A549 (cell line): ENCODE results near the gene GAA. TPM values are rescaled to one million over a fixed set of nuclear protein-coding genes. Genes with fewer than 3 reads are reported as not detected.

ENCODE experiments used
- ATAC-seq, 2 experiments: fragments of 200-7000 bp in 1 of 2; fragments of >200 bp in 1 of 2; cut with Nextera tagmentation in 1 of 2; cut with Tn5 transposase in 1 of 2; 3 replicates each; pipeline versions ENCODE4 v1.8.0 to v1.9.1; 2018 to 2020; ENCODE audit warnings: mild to moderate bottlenecking in 1 of 2, moderate library complexity in 1 of 2
- CTCF ChIA-PET: fragments of 300-600 bp; sonication (Branson Sonifier 250); formaldehyde crosslinking; extraction: SDS; loops from one replicate; lab custom pipeline; 2021; ENCODE audit warnings: antibody characterized with exemption, inconsistent platforms; lab: Yijun Ruan, JAX
- POLR2A ChIA-PET: fragments of 350-600 bp; formaldehyde crosslinking; extraction: SDS; loops from one replicate; lab custom pipeline; 2021; ENCODE audit warnings: antibody characterized with exemption, inconsistent platforms; lab: Yijun Ruan, JAX
- DNase-seq, 2 experiments: peaks; one replicate each; pipeline versions ENCODE4 v3.0.0 to v3.0.0-alpha.2; 2011 to 2016; ENCODE audit warnings: low read depth in 1 of 2, low spot score in 1 of 2
- FAIRE-seq: peaks from 2 replicates; lab custom pipeline; 2011; peaks lifted over from hg19 to GRCh38; lab: Jason Lieb, UNC
- H3K27ac ChIP-seq, 2 experiments: fragments of >200 bp; sonication (Bioruptor Twin); formaldehyde crosslinking; 3 replicates each; pipeline ENCODE4 v1.5.1; 2016 to 2017
- H3K4me1 ChIP-seq: fragments of >200 bp; sonication (Bioruptor Twin); formaldehyde crosslinking; 3 replicates; pipeline ENCODE4 v1.6.1; 2016
- H3K4me2 ChIP-seq: fragments of >200 bp; sonication (Bioruptor Twin); formaldehyde crosslinking; 3 replicates; pipeline ENCODE4 v1.6.1; 2016
- H3K4me3 ChIP-seq: fragments of >200 bp; sonication (Bioruptor Twin); formaldehyde crosslinking; 3 replicates; pipeline ENCODE4 v1.5.1; 2016
- H3K9me3 ChIP-seq: fragments of >200 bp; sonication (Bioruptor Twin); formaldehyde crosslinking; 3 replicates; pipeline ENCODE4 v1.6.1; 2016
- CBX8 ChIP-seq: fragments of 200-600 bp; sonication (generic); IDR thresholded peaks from 2 replicates; pipeline ENCODE4 v1.6.1; 2016
- CEBPB ChIP-seq, 2 experiments: fragments of >200 bp in 1 of 2; sonication (Bioruptor Twin) in 1 of 2; formaldehyde crosslinking in 1 of 2; IDR thresholded peaks; 2 replicates each; pipeline ENCODE4 v1.6.1; 2012 to 2016
- CHD4 ChIP-seq: fragments of 200-600 bp; sonication (generic); IDR thresholded peaks from 2 replicates; pipeline ENCODE4 v1.6.1; 2016; ENCODE audit warnings: antibody characterized with exemption, mild to moderate bottlenecking, borderline replicate concordance
- CTCF ChIP-seq: fragments of >200 bp; sonication (Bioruptor Twin); formaldehyde crosslinking; IDR thresholded peaks from 3 replicates; pipeline ENCODE4 v1.5.1; 2016
- EP300 ChIP-seq, 2 experiments: fragments of >200 bp; sonication (Bioruptor Twin); formaldehyde crosslinking; IDR thresholded peaks; 2 replicates in 1 of 2; 3 replicates in 1 of 2; pipeline ENCODE4 v1.6.1; 2016 to 2017
- FOSL2 ChIP-seq, 2 experiments: fragments of 450-650 bp in 1 of 2; fragments of >200 bp in 1 of 2; sonication (Bioruptor Twin) in 1 of 2; formaldehyde crosslinking; IDR thresholded peaks; 2 replicates each; pipeline versions ENCODE4 v1.5.0 to v1.6.1; 2016 to 2020; ENCODE audit warnings: mild to moderate bottlenecking in 1 of 2, moderate library complexity in 1 of 2
- FOXS1 ChIP-seq: fragments of 250-450 bp; sonication (Bioruptor Pico); IDR thresholded peaks from 2 replicates; pipeline ENCODE4 v1.5.0; 2020; ENCODE audit warnings: mild to moderate bottlenecking, moderate library complexity
- GATA3 ChIP-seq: IDR thresholded peaks from 2 replicates; pipeline ENCODE4 v1.6.1; 2012; ENCODE audit warnings: borderline replicate concordance
- JUNB ChIP-seq: fragments of >200 bp; sonication (Bioruptor Twin); formaldehyde crosslinking; IDR thresholded peaks from 2 replicates; pipeline ENCODE4 v1.6.1; 2016
- MAFK ChIP-seq: fragments of 450-650 bp; IDR thresholded peaks from 2 replicates; pipeline ENCODE4 v1.6.1; 2014; ENCODE audit not compliant: partially characterized antibody
- MAZ ChIP-seq: fragments of 150-350 bp; IDR thresholded peaks from 2 replicates; pipeline ENCODE4 v1.6.1; 2014; ENCODE audit warnings: antibody characterized with exemption, low read depth, low read length, borderline replicate concordance
- MYC ChIP-seq: IDR thresholded peaks from 2 replicates; pipeline ENCODE4 v1.6.1; 2012; ENCODE audit warnings: mild to moderate bottlenecking, inconsistent platforms, low read length, improper control_type of control experiment, borderline replicate concordance
- NFE2L2 ChIP-seq: fragments of 150-350 bp; conservative IDR thresholded peaks from 2 replicates; pipeline ENCODE4 v1.6.1; 2014; ENCODE audit warnings: low read length
- NR3C1 ChIP-seq: fragments of >200 bp; sonication (Bioruptor Twin); formaldehyde crosslinking; IDR thresholded peaks from 3 replicates; pipeline ENCODE4 v1.6.1; 2017
- PHF8 ChIP-seq: fragments of 200-600 bp; sonication (generic); IDR thresholded peaks from 2 replicates; pipeline ENCODE4 v1.6.1; 2016; ENCODE audit warnings: low read depth, mild to moderate bottlenecking, antibody characterized with exemption, moderate library complexity, borderline replicate concordance
- POLR2A ChIP-seq: IDR thresholded peaks from 2 replicates; pipeline ENCODE4 v1.6.1; 2012; ENCODE audit warnings: mild to moderate bottlenecking, low read length
- POLR2AphosphoS2 ChIP-seq: conservative IDR thresholded peaks from 2 replicates; pipeline ENCODE4 v1.6.1; 2012; ENCODE audit warnings: low read length, improper control_type of control experiment, inconsistent platforms
- RAD21 ChIP-seq, 2 experiments: fragments of >200 bp in 1 of 2; sonication (Bioruptor Twin) in 1 of 2; formaldehyde crosslinking in 1 of 2; IDR thresholded peaks in 1 of 2; conservative IDR thresholded peaks in 1 of 2; 2 replicates in 1 of 2; 3 replicates in 1 of 2; pipeline ENCODE4 v1.6.1; 2012 to 2018; ENCODE audit warnings: inconsistent platforms in 1 of 2
- RFX5 ChIP-seq: fragments of 450-650 bp; IDR thresholded peaks from 2 replicates; pipeline ENCODE4 v1.7.1; 2014; ENCODE audit warnings: antibody characterized with exemption, mild to moderate bottlenecking, moderate library complexity
- TP53 ChIP-seq: fragments of 250-450 bp; sonication (Bioruptor Pico); IDR thresholded peaks from 2 replicates; pipeline ENCODE4 v1.5.0; 2021; ENCODE audit warnings: mild to moderate bottlenecking, moderate library complexity
- ZC3H11A ChIP-seq: fragments of 450-650 bp; IDR thresholded peaks from 2 replicates; pipeline ENCODE4 v1.6.1; 2014; ENCODE audit warnings: antibody characterized with exemption, mild to moderate bottlenecking
- ZNF302 ChIP-seq: fragments of 250-450 bp; sonication (Bioruptor Pico); IDR thresholded peaks from 2 replicates; pipeline ENCODE4 v1.9.0; 2021; ENCODE audit warnings: inconsistent platforms, mild to moderate bottlenecking, moderate library complexity
- ZSCAN20 ChIP-seq: fragments of 250-450 bp; sonication (Bioruptor Pico); IDR thresholded peaks from 2 replicates; pipeline ENCODE4 v1.8.0; 2022; ENCODE audit warnings: mild to moderate bottlenecking, moderate library complexity
- WGBS: methylation state at CpG from one replicate; pipeline ENCODE4 v1.1.6; 2017; ENCODE audit errors: missing lambda C conversion rate; 5-methylcytosine and 5-hydroxymethylcytosine counted together
- polyA plus RNA-seq, 4 experiments: library from polyadenylated mRNA; depleted of rRNA in 3 of 4; stranded (reverse); fragments of >200 nt; fragmentation: RNase III in 1 of 4; extraction: RNeasy Plus Mini Kit Qiagen cat#74134 plus additional on column Dnase treatment in 1 of 4; gene quantifications; 2 replicates in 3 of 4; 3 replicates in 1 of 4; pipeline ENCODE4 v1.2.3, GENCODE V29; 2011 to 2017

GAA gene
- polyA plus RNA-seq, 2 of the 4 experiments (the other 2 are of a cell fraction) = 5.7 to 47.4 TPM

GRCh38 chr17:80114758-80115157 is 13.4 kb downstream of the GAA start:
- H3K4me3 ChIP-seq = no peak overlapping the region
- H3K4me2 ChIP-seq = no peak overlapping the region
- ATAC-seq = no peak
- no peaks in the 10 kb centered on the region for H3K9me3 ChIP-seq
- H3K27ac ChIP-seq = no peak overlapping the region
- H3K4me1 ChIP-seq = no peaks in the 10 kb centered on the region
- 85% methylated on average over 7 of the region's 7 CpGs for WGBS
- POLR2A ChIA-PET = interaction anchor here (1.5 kb wide), 1 partner anchor 13 kb away, joined by 6 read pairs; the partner anchor contains the start of gene GAA
- no peak for FAIRE-seq
- CTCF ChIA-PET = interaction anchor here (0.5 to 11.7 kb wide), 6 partner anchors 9 to 27 kb away, joined by 3 to 99 read pairs (median 8); partner anchors contain the start of gene GAA
- TF ChIP-seq JUNB (no peak), ZC3H11A (no peak), EP300 (IDR thresholded peaks at IDR 0.05) (no peak)
- DNase-seq = no peak

- ATAC-seq (no peak), DNase-seq (no peak), FAIRE-seq (no peak)
- Histone ChIP-seq H3K4me3 (no peak overlapping the region), H3K4me1 (no peaks in the 10 kb centered on the region), H3K27ac (no peak overlapping the region), H3K9me3 (no peaks in the 10 kb centered on the region), H3K4me2 (no peak overlapping the region)
- TF ChIP-seq FOSL2 (IDR thresholded peaks at IDR 0.05) (no peak), FOSL2 (CRISPR knock-in tag; IDR thresholded peaks at IDR 0.05) (peak; percentile 25; the same call in 1 of the 2 replicates), PHF8 (no peak), CHD4 (no peak)
- 83% methylated on average over 8 of the region's 8 CpGs for WGBS
- ChIA-PET CTCF (interaction anchor here (0.5 to 11.7 kb wide), 7 partner anchors 9 to 107 kb away, joined by 3 to 99 read pairs (median 7); partner anchors contain the start of gene GAA), POLR2A (interaction anchor here (1.5 kb wide), 1 partner anchor 13 kb away, joined by 6 read pairs; the partner anchor contains the start of gene GAA)
Measured at GRCh38 chr17:80115159-80115558, 13.8 kb downstream of the GAA start.

DNA sequence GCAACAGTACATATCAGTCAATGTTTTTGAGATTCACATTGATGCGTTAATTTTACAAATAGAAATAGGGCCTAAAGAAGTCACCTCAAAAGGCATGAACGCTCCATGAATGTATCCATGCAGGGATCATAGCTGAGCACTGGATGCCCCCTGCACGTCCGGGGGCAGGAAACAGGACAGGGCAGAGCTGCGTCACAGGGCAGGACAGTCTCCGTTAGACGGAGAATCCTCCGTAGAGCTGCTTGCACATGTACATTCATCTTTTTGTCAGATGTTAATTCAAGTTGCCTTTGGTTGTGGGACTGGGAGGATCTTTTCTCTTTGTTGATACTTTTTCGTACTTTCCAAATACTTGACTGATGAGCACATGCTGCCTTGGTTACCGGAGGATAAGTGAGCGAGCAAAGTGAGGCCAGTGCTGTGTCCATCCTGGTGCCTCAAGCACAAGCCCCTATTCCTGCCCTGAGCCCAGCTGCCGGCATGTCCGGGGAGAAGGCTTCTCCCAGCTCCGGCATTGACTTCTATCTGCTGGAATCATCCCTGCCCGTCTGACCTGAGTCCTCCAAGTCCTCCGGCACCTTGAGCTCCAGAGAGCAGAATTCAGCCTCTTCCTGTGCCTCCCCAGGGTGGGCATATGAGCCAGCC is 15.0 kb downstream of the GAA start:
- ChIA-PET POLR2A (interaction anchor here (1.1 kb wide), 1 partner anchor 15 kb away, joined by 4 read pairs; the partner anchor contains the start of gene GAA), CTCF (interaction anchor here (0.7 to 11.7 kb wide), 5 partner anchors 16 to 108 kb away, joined by 3 to 99 read pairs (median 3); partner anchors contain the start of gene GAA)
- Histone ChIP-seq H3K4me3 (no peak overlapping the region), H3K4me2 (no peak overlapping the region), H3K27ac (no peak overlapping the region), H3K4me1 (no peaks in the 10 kb centered on the region), H3K9me3 (no peaks in the 10 kb centered on the region)
- no peak for TF ChIP-seq POLR2A
- no peak for TF ChIP-seq JUNB
- no peak for TF ChIP-seq ZSCAN20
- TF ChIP-seq NFE2L2 = no peak
- TF ChIP-seq MAFK = no peak
- no peak for TF ChIP-seq TP53 (CRISPR knock-in tag)
- TF ChIP-seq CEBPB (IDR thresholded peaks at IDR 0.05) = no peak
- no peak for TF ChIP-seq POLR2AphosphoS2
- TF ChIP-seq ZNF302 (CRISPR knock-in tag) = no peak
- TF ChIP-seq CTCF = no peak
- no peak for TF ChIP-seq RAD21 (conservative IDR thresholded peaks at IDR 0.05 in 1 of 2, IDR thresholded peaks at IDR 0.05 in 1 of 2)
- no peak for TF ChIP-seq RFX5
- TF ChIP-seq FOXS1 (CRISPR knock-in tag) = no peak
- TF ChIP-seq GATA3 = no peak
- no peak for TF ChIP-seq CHD4
- TF ChIP-seq MYC = no peak
- TF ChIP-seq CBX8 = no peak
- TF ChIP-seq NR3C1 = no peak
- no peak for TF ChIP-seq MAZ
- ATAC-seq (no peak), FAIRE-seq (no peak), DNase-seq (no peak)
- 91% methylated on average over 16 of the region's 16 CpGs for WGBS
